ENCODE measurements around the gene TMEM244.
A peak's percentile ranks its signal among the peaks of the same experiment; 100 is the strongest.
"Not testable (repeated sequence)": the region's sequence is repeated elsewhere in the genome, so short reads cannot be mapped to it uniquely, and the experiment has no call there.

TMEM244 gene

DNA sequence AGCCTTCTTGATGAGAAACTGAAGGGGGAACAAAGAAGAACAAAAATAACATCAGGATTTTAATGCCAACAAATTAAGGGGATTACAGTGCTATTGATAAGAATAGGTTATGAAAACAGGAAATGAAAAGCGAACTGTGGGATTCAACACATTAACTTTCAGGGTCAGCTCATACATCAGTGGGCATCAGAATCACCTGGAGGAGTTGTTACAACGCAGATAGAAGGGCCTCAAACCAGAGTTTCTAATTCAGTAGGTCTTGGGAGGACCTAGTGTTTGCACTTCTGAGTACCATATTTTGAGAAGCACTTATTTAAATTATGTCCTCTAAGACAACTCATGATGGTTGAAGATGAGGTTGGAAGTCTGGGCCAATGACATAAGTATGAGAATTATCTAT is 5.6 kb upstream of the TMEM244 start:
- DNase-seq (ENCODE audit: low spot score): no peak

- DNase-seq (ENCODE audit: low spot score): no peak
These were observed 5.1 kb upstream of the TMEM244 start for GRCh38 chr6:129866256-129866655.

DNA sequence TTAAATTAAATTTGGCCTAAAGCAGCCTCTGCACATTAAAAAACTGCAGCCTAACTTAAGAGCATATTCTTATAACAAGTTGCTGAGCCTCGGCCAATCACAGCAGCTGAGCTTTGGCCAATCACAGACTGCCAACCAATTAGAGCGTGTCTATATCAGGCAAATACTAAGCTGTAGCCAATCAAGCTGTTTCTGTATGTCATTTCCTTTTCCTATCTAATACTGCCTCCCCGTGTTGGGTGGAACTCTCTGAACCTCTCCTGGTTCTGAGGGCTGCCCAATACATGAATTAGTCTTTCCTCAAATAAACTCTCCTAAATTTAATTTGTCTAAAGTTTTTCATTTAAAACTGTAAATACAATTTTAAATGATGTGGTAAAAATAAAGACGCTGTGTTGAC is 3.9 kb upstream of the TMEM244 start:
- peak; percentile 13 for DNase-seq (ENCODE audit: low spot score)

GRCh38 chr6:129863664-129864063 is 2.5 kb upstream of the TMEM244 start:
- DNase-seq (ENCODE audit: low spot score): peak; percentile 65

GRCh38 chr6:129859524-129859923 is 1.6 kb downstream of the TMEM244 start:
- no peak for DNase-seq (ENCODE audit: low spot score)

GRCh38 chr6:129857838-129858237 is 3.3 kb downstream of the TMEM244 start:
- DNase-seq (ENCODE audit: low spot score): no peak

- DNase-seq (ENCODE audit: low spot score): peak; percentile 35
These were observed 7.0 kb downstream of the TMEM244 start for GRCh38 chr6:129853996-129854711.

- no peak for DNase-seq (ENCODE audit: low spot score)
These were observed 8.8 kb downstream of the TMEM244 start for GRCh38 chr6:129852257-129852858.

GRCh38 chr6:129849456-129849855 is 11.7 kb downstream of the TMEM244 start:
- DNase-seq (ENCODE audit: low spot score): peak; percentile 28

- no peak for DNase-seq (ENCODE audit: low spot score)
These were observed 14.4 kb downstream of the TMEM244 start for GRCh38 chr6:129846761-129847160.

DNA sequence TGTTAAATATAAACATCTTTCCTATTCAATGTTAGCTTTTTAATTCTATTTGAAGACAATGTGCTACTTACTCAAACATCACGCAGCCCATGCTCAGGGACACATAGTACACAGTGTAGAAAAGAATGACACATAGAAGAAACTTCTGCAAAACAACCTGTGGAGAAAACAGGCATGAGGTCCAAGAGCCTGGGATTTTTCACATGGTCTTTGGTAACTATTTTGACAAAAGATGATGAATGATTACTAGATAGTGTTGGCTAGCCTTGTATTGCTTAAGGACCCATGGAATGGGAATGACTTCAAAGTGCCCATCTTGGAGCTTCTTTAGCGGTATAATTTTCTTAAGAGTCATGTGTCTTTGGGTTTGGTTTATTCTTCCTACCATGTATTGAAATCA is 15.4 kb downstream of the TMEM244 start:
- no peak for DNase-seq (ENCODE audit: low spot score)

DNA sequence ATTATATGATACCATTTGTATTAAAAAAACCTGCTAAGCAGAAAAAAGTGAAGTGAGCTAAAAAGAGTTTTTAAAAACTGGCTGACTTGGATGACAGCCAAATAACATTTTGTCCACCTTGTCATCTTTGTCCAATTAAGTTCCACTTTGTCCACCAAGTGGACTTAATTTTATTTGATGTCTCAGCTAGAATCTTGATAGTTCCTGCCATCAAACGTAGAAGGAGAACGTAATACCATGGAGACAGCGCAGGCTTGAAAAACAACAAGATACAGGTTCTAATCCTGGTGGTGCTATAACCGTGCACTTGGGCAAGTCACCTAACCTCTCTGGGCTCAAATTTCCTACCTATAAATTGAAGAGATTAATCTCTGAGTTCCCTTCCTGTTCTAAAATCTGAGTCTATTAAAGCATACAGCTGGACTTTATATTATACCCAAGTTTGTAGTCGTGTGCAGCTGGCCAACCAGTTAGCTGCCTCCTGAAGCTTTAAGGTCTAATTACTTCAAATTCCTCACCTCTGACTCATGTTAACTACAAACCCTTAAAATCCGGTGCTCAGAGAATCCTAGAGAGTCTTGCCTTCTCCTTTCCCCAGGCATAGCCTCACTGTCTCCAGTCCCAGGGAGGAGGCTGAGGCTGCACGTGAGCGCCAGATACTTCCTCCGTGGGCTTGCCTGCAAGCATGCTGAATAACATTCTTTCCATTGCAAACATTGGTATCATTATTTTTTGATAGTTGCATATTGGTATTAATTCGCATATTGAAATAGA is 16.8 kb downstream of the TMEM244 start:
- peak; percentile 54 for DNase-seq (ENCODE audit: low spot score)

- DNase-seq (ENCODE audit: low spot score): no peak
These were observed 17.5 kb downstream of the TMEM244 start for GRCh38 chr6:129843573-129843972.

- no peak for DNase-seq (ENCODE audit: low spot score)
These were observed 18.2 kb downstream of the TMEM244 start for GRCh38 chr6:129842881-129843409.

GRCh38 chr6:129842137-129842536 is 19.0 kb downstream of the TMEM244 start:
- no peak for DNase-seq (ENCODE audit: low spot score)

GRCh38 chr6:129839562-129839961 is 21.6 kb downstream of the TMEM244 start:
- DNase-seq (ENCODE audit: low spot score): not testable (repeated sequence)

DNA sequence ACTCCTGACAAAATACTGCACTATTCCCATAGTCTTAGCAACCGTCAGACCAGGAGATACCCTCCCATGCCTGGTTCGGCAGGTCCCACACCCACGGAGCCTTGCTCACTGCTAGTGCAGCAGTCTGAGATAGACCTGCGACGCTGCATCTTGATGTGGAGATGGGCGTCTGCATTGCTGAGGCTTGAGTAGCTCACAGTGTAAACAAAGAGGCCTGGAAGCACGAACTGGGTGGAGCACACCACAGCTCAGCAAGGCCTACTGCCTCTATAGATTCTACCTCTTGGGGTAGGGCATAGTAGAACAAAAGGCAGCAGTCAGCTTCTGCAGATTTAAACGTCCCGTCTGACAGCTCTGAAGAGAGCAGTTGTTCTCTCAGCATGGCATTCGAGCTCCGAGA is 25.4 kb downstream of the TMEM244 start:
- DNase-seq (ENCODE audit: low spot score): no peak

DNA sequence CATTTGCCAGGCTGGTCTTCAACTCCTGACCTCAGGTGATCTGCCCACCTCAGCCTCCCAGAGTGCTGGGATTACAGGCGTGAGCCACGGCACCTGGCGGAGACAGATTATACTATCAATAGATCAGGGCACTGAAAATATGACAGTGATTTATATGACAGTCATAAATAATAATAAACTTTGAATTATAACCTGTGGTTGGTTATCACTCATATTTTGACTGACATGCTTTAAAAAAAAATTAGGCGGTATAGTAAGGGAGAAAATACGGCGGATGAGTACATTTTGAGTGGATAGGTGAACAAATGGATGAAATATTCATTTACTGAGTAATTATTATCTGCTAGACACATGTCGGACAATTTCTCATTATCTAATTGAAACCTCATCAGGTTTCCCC is 28.8 kb downstream of the TMEM244 start:
- DNase-seq (ENCODE audit: low spot score): no peak

GRCh38 chr6:129828229-129828628 is 32.9 kb downstream of the TMEM244 start:
- DNase-seq (ENCODE audit: low spot score): no peak

DNA sequence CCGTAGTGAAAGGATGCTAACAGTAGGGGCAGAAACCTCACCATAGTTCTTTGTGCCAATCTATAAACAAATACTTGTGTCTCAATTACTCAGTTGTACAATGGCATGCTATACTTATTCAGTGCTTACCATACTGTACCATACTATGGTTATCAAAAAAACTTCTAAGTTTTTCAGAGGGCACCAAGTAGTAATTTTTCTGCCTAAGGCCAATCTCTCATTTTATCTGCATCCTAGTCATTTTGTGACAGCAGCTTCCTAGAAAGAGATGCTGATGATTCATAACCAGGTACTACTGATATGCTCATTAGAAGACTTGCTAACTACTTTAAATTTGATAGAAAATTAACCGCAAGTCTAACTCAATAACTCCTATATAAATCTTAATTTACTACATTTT is 42.9 kb downstream of the TMEM244 start:
- no peak for DNase-seq (ENCODE audit: low spot score)

DNA sequence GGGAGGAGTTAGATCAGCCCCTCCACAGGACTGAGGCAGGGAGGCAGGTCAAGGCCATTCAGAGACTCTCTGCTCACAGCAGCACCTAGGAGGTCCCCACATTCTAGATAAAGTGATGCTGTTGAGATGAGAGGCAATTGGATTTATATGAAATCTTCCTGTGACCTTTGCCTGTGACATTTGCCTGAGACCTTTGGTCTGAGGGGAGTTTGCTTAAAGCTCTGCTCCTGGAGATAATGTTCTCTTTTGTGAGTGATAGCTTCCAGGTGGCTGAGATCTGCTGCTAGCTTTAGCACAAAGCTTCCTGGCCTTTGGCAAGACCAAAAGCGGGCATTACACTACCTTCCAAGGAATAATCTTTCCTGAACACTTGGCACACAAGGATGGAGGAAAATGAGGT is 43.3 kb downstream of the TMEM244 start:
- no peak for DNase-seq (ENCODE audit: low spot score)

GRCh38 chr6:129817332-129817731 is 43.8 kb downstream of the TMEM244 start:
- no peak for DNase-seq (ENCODE audit: low spot score)
